Astrocyte (in vitro differentiated cells and primary cell): ENCODE measurements around the gene SRSF7.

Experiments used
- EZH2 ChIP-seq: IDR thresholded peaks from 2 replicates; pipeline ENCODE4 v1.6.1; 2012; ENCODE audit warnings: mild to moderate bottlenecking, low read length, inconsistent platforms; ENCODE audit not compliant: insufficient read depth
- TF ChIP-seq, protein P1 (sequence below): IDR thresholded peaks from 2 replicates; pipeline ENCODE4 v1.5.1; 2011; ENCODE audit warnings: low read depth, mild to moderate bottlenecking, inconsistent platforms, low read length, moderate library complexity; ENCODE audit not compliant: insufficient read depth

DNA sequence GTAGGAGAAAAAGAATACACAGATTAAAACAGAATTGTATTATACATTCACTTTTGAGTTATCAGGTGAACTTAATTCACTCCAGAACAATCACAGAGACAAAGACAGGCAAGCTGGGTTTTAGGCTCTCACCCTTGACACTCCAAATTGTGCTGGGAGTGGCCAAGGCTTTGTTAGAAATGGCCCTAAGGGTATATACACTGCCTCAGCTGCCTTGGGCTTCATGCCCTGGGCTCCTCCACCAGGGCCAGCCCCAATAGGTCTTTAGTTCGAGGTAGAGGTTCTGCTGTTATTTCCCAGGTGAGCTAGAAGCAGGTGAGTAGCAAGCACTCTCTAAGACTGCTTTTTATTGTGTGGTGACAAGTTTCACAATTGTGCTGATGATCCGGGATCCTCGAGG lies 46.8 kb upstream of the SRSF7 start:
- TF ChIP-seq, protein P1, sequence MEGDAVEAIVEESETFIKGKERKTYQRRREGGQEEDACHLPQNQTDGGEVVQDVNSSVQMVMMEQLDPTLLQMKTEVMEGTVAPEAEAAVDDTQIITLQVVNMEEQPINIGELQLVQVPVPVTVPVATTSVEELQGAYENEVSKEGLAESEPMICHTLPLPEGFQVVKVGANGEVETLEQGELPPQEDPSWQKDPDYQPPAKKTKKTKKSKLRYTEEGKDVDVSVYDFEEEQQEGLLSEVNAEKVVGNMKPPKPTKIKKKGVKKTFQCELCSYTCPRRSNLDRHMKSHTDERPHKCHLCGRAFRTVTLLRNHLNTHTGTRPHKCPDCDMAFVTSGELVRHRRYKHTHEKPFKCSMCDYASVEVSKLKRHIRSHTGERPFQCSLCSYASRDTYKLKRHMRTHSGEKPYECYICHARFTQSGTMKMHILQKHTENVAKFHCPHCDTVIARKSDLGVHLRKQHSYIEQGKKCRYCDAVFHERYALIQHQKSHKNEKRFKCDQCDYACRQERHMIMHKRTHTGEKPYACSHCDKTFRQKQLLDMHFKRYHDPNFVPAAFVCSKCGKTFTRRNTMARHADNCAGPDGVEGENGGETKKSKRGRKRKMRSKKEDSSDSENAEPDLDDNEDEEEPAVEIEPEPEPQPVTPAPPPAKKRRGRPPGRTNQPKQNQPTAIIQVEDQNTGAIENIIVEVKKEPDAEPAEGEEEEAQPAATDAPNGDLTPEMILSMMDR, result no peak
- TF ChIP-seq EZH2, result no peak
